K562 (cell line): ENCODE measurements around the gene DOCK3. TPM values are rescaled to one million over a fixed set of nuclear protein-coding genes. Genes with fewer than 3 reads are reported as not detected.

ENCODE experiments used
- ATAC-seq: fragments of 200-7000 bp; cut with Tn5 transposase; 3 replicates; pipeline ENCODE4 v1.9.1; 2020; ENCODE audit warnings: moderate library complexity
- BruUV-seq: library from RNA; stranded (reverse); fragments of 400-500 nt; replicated peaks from 2 replicates; lab custom pipeline; 2021; lab: Mats Ljungman, UMichigan
- CTCF ChIA-PET: fragments of 300-600 bp; formaldehyde crosslinking; extraction: SDS; loops from one replicate; lab custom pipeline; 2021; ENCODE audit warnings: low intra/inter-chr PET ratio; lab: Yijun Ruan, JAX
- POLR2A ChIA-PET: fragments of 300-600, 350-650 bp; sonication (Branson Sonifier 250); formaldehyde crosslinking; extraction: SDS; loops from one replicate; lab custom pipeline; 2021; ENCODE audit warnings: antibody characterized with exemption, inconsistent platforms; lab: Yijun Ruan, JAX
- DNase-seq, 4 experiments: peaks; one replicate each; pipeline versions ENCODE4 v3.0.0 to v3.0.0-alpha.2; 2011 to 2018; ENCODE audit warnings: low spot score in 3 of 4, mixed read lengths in 3 of 4; ENCODE audit errors: extremely low read depth in 1 of 4
- FAIRE-seq: peaks from 2 replicates; lab custom pipeline; 2011; peaks lifted over from hg19 to GRCh38; lab: Jason Lieb, UNC
- H2AFZ ChIP-seq: 2 replicates; pipeline ENCODE4 v1.6.0; 2011; ENCODE audit warnings: low read depth, low read length, control low read depth, inconsistent platforms
- H3K27ac ChIP-seq: fragments of 200-600 bp; 3 replicates; pipeline ENCODE4 v1.8.0; 2011; ENCODE audit warnings: low read depth, mild to moderate bottlenecking, control low read depth, inconsistent platforms, low read length, moderate library complexity, mixed read lengths; ENCODE audit errors: extremely low read depth
- H3K27me3 ChIP-seq, 2 experiments: fragments of 300-600 bp in 1 of 2; 2 replicates in 1 of 2; 3 replicates in 1 of 2; pipeline versions ENCODE4 v1.6.0 to v1.8.0; 2011; ENCODE audit warnings: inconsistent platforms in 2 of 2, low read length in 2 of 2, mild to moderate bottlenecking in 1 of 2, mixed read lengths in 1 of 2, moderate library complexity in 1 of 2; ENCODE audit not compliant: control insufficient read depth in 2 of 2, insufficient read depth in 2 of 2
- H3K36me3 ChIP-seq: fragments of 300-600 bp; 3 replicates; pipeline ENCODE4 v1.8.0; 2011; ENCODE audit warnings: mild to moderate bottlenecking, low read length, inconsistent platforms; ENCODE audit not compliant: control insufficient read depth, insufficient read depth
- H3K4me1 ChIP-seq, 2 experiments: fragments of 200-600 bp in 1 of 2; replicated peaks in 1 of 2; 2 replicates in 1 of 2; 3 replicates in 1 of 2; pipeline versions ENCODE4 v1.5.1 to v1.8.0; 2011; ENCODE audit warnings: inconsistent platforms in 2 of 2, low read length in 2 of 2, mild to moderate bottlenecking in 1 of 2, mixed read lengths in 1 of 2, moderate library complexity in 1 of 2; ENCODE audit not compliant: control insufficient read depth in 2 of 2, insufficient read depth in 2 of 2
- H3K4me2 ChIP-seq: 2 replicates; pipeline ENCODE4 v1.6.1; 2011; ENCODE audit warnings: low read length, control low read depth, inconsistent platforms, mixed read lengths; ENCODE audit not compliant: insufficient read depth
- H3K4me3 ChIP-seq: fragments of 200-600 bp; sonication (generic), shearing (Covaris generic); 2 replicates; pipeline ENCODE4 v1.5.1; 2016; ENCODE audit warnings: control low read depth, inconsistent platforms
- H3K79me2 ChIP-seq: fragments of 200-600 bp; 3 replicates; pipeline ENCODE4 v1.8.0; 2011; ENCODE audit warnings: low read length, inconsistent platforms; ENCODE audit not compliant: control insufficient read depth, insufficient read depth
- H3K9ac ChIP-seq, 2 experiments: 2 replicates each; pipeline versions ENCODE4 v1.6.0 to v1.6.1; 2011; ENCODE audit warnings: low read depth in 2 of 2, low read length in 2 of 2, control low read depth in 1 of 2, inconsistent platforms in 1 of 2, mild to moderate bottlenecking in 1 of 2, mixed read lengths in 1 of 2; ENCODE audit not compliant: insufficient read depth in 1 of 2
- H3K9me1 ChIP-seq: one replicate; pipeline ENCODE4 v1.6.0; 2011; ENCODE audit warnings: inconsistent platforms, mild to moderate bottlenecking, low read length, moderate library complexity; ENCODE audit not compliant: control insufficient read depth, insufficient read depth
- H3K9me3 ChIP-seq: replicated peaks from 2 replicates; pipeline ENCODE4 v1.5.1; 2011; ENCODE audit warnings: low read depth, low read length, inconsistent platforms; ENCODE audit not compliant: control insufficient read depth, insufficient read depth
- H4K20me1 ChIP-seq: replicated peaks from 2 replicates; pipeline ENCODE4 v1.6.1; 2011; ENCODE audit warnings: low read length, inconsistent platforms, mixed read lengths; ENCODE audit not compliant: control insufficient read depth, insufficient read depth
- DMBX1 ChIP-seq: fragments of 250-450 bp; sonication (Bioruptor Pico); IDR thresholded peaks from 2 replicates; pipeline ENCODE4 v1.8.0; 2022; ENCODE audit warnings: inconsistent platforms, mild to moderate bottlenecking, moderate library complexity, borderline replicate concordance
- EZH2 ChIP-seq: IDR thresholded peaks from 2 replicates; pipeline ENCODE4 v1.6.1; 2012; ENCODE audit warnings: low read depth, mild to moderate bottlenecking, inconsistent platforms, low read length, borderline replicate concordance
- KDM4B ChIP-seq, 2 experiments: fragments of 450-650 bp in 1 of 2; sonication (generic) in 1 of 2; IDR thresholded peaks; 2 replicates each; pipeline ENCODE4 v1.6.1; 2016 to 2017; ENCODE audit warnings: borderline replicate concordance in 2 of 2, antibody characterized with exemption in 1 of 2, low read depth in 1 of 2, mild to moderate bottlenecking in 1 of 2
- NR0B1 ChIP-seq: fragments of 450-650 bp; IDR thresholded peaks from one replicate; pipeline ENCODE4 v1.6.1; 2018; ENCODE audit warnings: mild to moderate bottlenecking, moderate library complexity; ENCODE audit not compliant: partially characterized antibody
- POLR2G ChIP-seq: fragments of 200-400 bp; formaldehyde crosslinking; IDR thresholded peaks from 2 replicates; pipeline ENCODE4 v1.6.1; 2017; ENCODE audit warnings: low read depth, mild to moderate bottlenecking, antibody characterized with exemption, low read length, moderate library complexity
- WGBS: fragments of 100-300 bp; shearing (Covaris generic); methylation state at CpG from one replicate; pipeline ENCODE4 v1.1.6; 2016; ENCODE audit warnings: low coverage, mixed read lengths; ENCODE audit not compliant: insufficient coverage; ENCODE audit errors: missing lambda C conversion rate; 5-methylcytosine and 5-hydroxymethylcytosine counted together
- in situ Hi-C: fragments of 300-500 bp; cut with MboI; formaldehyde crosslinking; loops from 4 replicates; pipeline ENCODE4 v1.15.0; 2018; ENCODE audit warnings: inconsistent platforms, mixed read lengths
- intact Hi-C: fragments of 100-400 bp; cut with micrococcal nuclease; formaldehyde crosslinking; loops from 2 replicates; pipeline ENCODE4 v1.14.2; 2022
- polyA plus RNA-seq, 8 experiments: library from polyadenylated mRNA; depleted of rRNA in 4 of 8; stranded (reverse) in 5 of 8; unstranded in 3 of 8; fragments of >200 nt; fragmentation: Nextera tagmentation in 2 of 8; fragmentation: Illumina TruSeq in 1 of 8; extraction: Ambion mirVana in 2 of 8; extraction: Trizol in 1 of 8; gene quantifications; 2 replicates each; pipeline versions ENCODE4 v1.2.1 to v1.2.3, GENCODE V29; 2011 to 2014; ENCODE audit warnings: inconsistent platforms in 1 of 8, missing spikeins in 1 of 8
- total RNA-seq, 7 experiments: library from RNA; depleted of rRNA in 6 of 7; stranded (reverse); fragments of >200 nt in 6 of 7; fragmentation: Illumina TruSeq in 2 of 7; extraction: Trizol in 2 of 7; gene quantifications; 2 replicates each; pipeline versions ENCODE4 v1.2.1 to v1.2.3, GENCODE V29; 2011 to 2021; ENCODE audit warnings: low replicate concordance in 1 of 7
- TF ChIP-seq, protein P1 (sequence below): sonication (generic); formaldehyde crosslinking; IDR thresholded peaks from 2 replicates; pipeline ENCODE4 v1.8.0; 2023; ENCODE audit warnings: missing genetic modification reagents, mild to moderate bottlenecking, borderline replicate concordance

DOCK3 gene
- total and polyA plus RNA-seq, 9 of the 15 experiments (the other 6 are each of a cell fraction or from before 2014, with no cell fraction given), result under 0.01 to 0.03 (median 0.01) TPM; not detected in 4

DNA sequence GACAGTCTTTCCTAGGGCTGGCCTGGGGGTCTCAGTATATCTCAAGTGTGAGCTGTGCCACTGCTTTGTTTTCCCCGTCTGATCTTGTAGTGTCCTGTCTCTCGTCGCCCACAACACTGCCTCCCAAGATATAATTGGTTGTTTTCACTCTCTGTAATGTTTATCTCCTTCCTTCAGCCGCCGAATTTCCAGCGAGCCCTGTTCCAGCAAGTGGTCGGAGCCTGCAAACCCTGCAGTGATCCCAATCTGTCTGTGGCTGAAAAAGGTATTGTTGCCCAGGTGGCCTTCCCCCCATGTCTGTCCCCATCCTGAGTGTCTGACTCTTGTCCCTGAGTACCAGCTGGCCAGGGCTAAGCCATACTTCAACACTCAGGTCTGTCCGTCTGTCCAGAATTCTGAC is 700.8 kb downstream of the DOCK3 start:
- ChIA-PET CTCF (no interaction called here), POLR2A (no interaction called here)
- no peaks in the 10 kb centered on the region for H3K9me3 ChIP-seq
- no peak overlapping the region for H3K27ac ChIP-seq
- no peaks in the 10 kb centered on the region for H3K36me3 ChIP-seq
- H3K9ac ChIP-seq, result no peak overlapping the region
- FAIRE-seq, result no peak
- H3K4me2 ChIP-seq, result no peak overlapping the region
- 2% methylated on average over 8 of the region's 8 CpGs for WGBS
- H3K4me3 ChIP-seq, result no peak overlapping the region
- H3K79me2 ChIP-seq, result no peaks in the 10 kb centered on the region
- DNase-seq, result peak in 1 of 4 experiments; percentile 12
- in situ Hi-C loops, result loop anchor here (5.0 to 10.0 kb wide), 2 partner anchors 271 to 758 kb away; partner anchors contain the start of gene MAPKAPK3
- H3K27me3 ChIP-seq, result peaks cover 13 to 57% of the 10 kb centered on the region in 2 experiments
- H2AFZ ChIP-seq, result no peak overlapping the region
- TF ChIP-seq POLR2G, result no peak
- TF ChIP-seq KDM4B (IDR thresholded peaks at IDR 0.05; ENCODE audit: borderline replicate concordance in 2 of 2, low read depth in 1 of 2), result no peak
- TF ChIP-seq NR0B1, result no peak
- TF ChIP-seq EZH2, result no peak
- no peak for TF ChIP-seq DMBX1 (CRISPR knock-in tag)
- TF ChIP-seq, protein P1, sequence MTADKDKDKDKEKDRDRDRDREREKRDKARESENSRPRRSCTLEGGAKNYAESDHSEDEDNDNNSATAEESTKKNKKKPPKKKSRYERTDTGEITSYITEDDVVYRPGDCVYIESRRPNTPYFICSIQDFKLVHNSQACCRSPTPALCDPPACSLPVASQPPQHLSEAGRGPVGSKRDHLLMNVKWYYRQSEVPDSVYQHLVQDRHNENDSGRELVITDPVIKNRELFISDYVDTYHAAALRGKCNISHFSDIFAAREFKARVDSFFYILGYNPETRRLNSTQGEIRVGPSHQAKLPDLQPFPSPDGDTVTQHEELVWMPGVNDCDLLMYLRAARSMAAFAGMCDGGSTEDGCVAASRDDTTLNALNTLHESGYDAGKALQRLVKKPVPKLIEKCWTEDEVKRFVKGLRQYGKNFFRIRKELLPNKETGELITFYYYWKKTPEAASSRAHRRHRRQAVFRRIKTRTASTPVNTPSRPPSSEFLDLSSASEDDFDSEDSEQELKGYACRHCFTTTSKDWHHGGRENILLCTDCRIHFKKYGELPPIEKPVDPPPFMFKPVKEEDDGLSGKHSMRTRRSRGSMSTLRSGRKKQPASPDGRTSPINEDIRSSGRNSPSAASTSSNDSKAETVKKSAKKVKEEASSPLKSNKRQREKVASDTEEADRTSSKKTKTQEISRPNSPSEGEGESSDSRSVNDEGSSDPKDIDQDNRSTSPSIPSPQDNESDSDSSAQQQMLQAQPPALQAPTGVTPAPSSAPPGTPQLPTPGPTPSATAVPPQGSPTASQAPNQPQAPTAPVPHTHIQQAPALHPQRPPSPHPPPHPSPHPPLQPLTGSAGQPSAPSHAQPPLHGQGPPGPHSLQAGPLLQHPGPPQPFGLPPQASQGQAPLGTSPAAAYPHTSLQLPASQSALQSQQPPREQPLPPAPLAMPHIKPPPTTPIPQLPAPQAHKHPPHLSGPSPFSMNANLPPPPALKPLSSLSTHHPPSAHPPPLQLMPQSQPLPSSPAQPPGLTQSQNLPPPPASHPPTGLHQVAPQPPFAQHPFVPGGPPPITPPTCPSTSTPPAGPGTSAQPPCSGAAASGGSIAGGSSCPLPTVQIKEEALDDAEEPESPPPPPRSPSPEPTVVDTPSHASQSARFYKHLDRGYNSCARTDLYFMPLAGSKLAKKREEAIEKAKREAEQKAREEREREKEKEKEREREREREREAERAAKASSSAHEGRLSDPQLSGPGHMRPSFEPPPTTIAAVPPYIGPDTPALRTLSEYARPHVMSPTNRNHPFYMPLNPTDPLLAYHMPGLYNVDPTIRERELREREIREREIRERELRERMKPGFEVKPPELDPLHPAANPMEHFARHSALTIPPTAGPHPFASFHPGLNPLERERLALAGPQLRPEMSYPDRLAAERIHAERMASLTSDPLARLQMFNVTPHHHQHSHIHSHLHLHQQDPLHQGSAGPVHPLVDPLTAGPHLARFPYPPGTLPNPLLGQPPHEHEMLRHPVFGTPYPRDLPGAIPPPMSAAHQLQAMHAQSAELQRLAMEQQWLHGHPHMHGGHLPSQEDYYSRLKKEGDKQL (CRISPR knock-in tag), result no peak
- intact Hi-C loops, result loop anchor here (10.0 kb wide), 1 partner anchor 701 kb away; the partner anchor contains the start of gene DOCK3
- H3K9me1 ChIP-seq, result no peaks in the 10 kb centered on the region
- no peak for ATAC-seq
- no peaks in the 10 kb centered on the region; a peak in 2 of 5 replicates for H3K4me1 ChIP-seq
- H4K20me1 ChIP-seq, result no peaks in the 10 kb centered on the region
- BruUV-seq, result no TSS peak
